Measurements from ENCODE around the gene APOA4. TPM values are rescaled to one million over a fixed set of nuclear protein-coding genes. Genes with fewer than 3 reads are reported as not detected.
"Not testable (repeated sequence)": the region's sequence is repeated elsewhere in the genome, so short reads cannot be mapped to it uniquely, and the experiment has no call there.

The APOA4 gene
- total RNA-seq, 4 donors from 2014 or later = 0.26 to 0.40 TPM; not detected in 2

DNA sequence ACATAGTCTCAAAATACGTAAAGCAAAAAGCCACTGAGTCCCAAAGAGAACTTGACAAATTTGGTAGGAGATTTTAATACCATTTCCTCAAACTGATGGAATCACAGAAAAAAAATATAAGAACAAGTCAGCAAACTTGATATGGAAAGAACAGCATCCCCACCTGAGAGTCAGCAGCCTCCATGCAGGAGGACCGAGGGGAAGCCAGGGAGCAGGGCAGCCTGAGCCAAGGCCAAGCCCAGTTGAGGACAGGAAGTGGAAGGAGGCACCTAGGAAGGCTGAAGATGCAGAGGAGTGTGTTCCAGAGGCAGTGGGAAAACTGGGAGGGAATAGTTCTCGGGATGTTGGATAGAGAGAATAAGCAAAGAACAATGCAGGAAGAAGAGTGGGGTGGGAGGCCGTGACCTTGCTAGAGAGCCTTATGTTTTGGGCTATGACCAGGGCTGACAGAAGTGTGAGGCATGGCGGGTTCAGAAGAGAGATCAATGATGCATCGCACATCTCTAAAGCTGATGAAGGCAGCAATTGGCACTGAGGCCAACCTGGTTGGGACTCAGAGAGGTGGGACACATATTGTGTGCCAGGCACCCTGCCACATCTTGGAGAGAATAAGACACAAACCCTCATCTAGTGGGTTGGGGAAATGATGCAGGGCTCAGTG, 15.4 kb downstream of the APOA4 start:
- no peak overlapping the region for H3K27ac ChIP-seq (replicated peaks in 1 of 4)
- intact Hi-C loops (cut with DNase I) = no loop called here
- no peaks in the 10 kb centered on the region for H3K36me3 ChIP-seq
- WGBS = 95% methylated on average over 6 of the region's 6 CpGs
- no peak overlapping the region for H3K4me3 ChIP-seq
- no peak for TF ChIP-seq EP300 (IDR thresholded peaks at IDR 0.05)
- no peaks in the 10 kb centered on the region for H3K4me1 ChIP-seq
- H3K9me3 ChIP-seq = no peaks in the 10 kb centered on the region
- no peaks in the 10 kb centered on the region for H3K27me3 ChIP-seq
- DNase-seq (ENCODE audit: extremely low spot score) = no peak

DNA sequence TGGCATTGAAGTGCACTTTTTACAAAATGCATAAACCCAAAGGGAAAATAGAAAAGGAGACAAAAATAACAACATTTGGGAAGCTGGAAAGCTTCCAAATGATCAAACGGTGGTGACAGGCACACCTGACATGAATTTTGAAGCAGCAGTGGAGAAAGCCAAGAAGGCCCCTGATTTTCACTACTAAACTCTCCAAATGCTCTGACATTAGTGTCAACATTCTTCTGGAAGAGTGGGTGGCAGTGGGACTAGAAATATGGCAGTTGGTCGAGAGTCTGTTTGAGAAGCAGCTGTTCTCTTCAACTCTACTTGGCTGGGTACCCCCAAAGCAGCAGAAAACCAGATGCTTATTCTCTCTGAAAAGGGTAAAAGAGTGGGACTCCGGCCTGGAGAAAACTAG, 19.1 kb downstream of the APOA4 start:
- H3K4me3 ChIP-seq = no peak overlapping the region
- no peak for DNase-seq (ENCODE audit: extremely low spot score)
- intact Hi-C loops (cut with DNase I) = no loop called here
- TF ChIP-seq, protein P1, sequence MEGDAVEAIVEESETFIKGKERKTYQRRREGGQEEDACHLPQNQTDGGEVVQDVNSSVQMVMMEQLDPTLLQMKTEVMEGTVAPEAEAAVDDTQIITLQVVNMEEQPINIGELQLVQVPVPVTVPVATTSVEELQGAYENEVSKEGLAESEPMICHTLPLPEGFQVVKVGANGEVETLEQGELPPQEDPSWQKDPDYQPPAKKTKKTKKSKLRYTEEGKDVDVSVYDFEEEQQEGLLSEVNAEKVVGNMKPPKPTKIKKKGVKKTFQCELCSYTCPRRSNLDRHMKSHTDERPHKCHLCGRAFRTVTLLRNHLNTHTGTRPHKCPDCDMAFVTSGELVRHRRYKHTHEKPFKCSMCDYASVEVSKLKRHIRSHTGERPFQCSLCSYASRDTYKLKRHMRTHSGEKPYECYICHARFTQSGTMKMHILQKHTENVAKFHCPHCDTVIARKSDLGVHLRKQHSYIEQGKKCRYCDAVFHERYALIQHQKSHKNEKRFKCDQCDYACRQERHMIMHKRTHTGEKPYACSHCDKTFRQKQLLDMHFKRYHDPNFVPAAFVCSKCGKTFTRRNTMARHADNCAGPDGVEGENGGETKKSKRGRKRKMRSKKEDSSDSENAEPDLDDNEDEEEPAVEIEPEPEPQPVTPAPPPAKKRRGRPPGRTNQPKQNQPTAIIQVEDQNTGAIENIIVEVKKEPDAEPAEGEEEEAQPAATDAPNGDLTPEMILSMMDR (IDR thresholded peaks at IDR 0.05) = no peak
- TF ChIP-seq POLR2A (IDR thresholded peaks at IDR 0.05; ENCODE audit: low read depth) (no peak), POLR2AphosphoS5 (IDR thresholded peaks at IDR 0.05) (no peak), EP300 (IDR thresholded peaks at IDR 0.05) (no peak)
- no peaks in the 10 kb centered on the region for H3K4me1 ChIP-seq
- no peaks in the 10 kb centered on the region for H3K36me3 ChIP-seq
- H3K27me3 ChIP-seq = no peaks in the 10 kb centered on the region
- 62% methylated on average over 3 of the region's 3 CpGs for WGBS
- no peaks in the 10 kb centered on the region for H3K9me3 ChIP-seq
- no peak overlapping the region for H3K27ac ChIP-seq (replicated peaks in 1 of 4)

DNA sequence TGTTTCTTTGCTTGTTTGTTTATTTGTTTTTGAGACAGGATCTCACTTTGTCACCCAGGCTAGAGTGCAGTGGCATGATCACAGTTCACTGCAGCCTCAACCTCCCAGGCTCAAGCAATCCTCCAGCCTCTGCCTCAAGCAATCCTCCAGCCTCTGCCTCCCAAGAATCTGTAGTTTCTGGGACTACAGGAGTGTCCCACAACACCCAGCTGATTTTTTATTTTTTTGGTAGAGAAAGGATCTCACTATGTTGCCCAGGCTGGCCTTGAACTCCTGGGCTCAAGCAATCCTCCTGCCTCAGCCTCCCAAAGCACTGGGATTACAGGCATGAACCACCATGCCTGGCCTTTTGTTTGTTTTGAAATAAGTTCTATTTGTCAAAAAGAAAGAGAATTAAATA, 21.4 kb downstream of the APOA4 start:
- H3K4me3 ChIP-seq; DNase-seq (ENCODE audit: extremely low spot score); intact Hi-C loops (cut with DNase I); H3K27me3 ChIP-seq; H3K4me1 ChIP-seq; H3K9me3 ChIP-seq; H3K27ac ChIP-seq (replicated peaks in 1 of 4); H3K36me3 ChIP-seq: not testable (repeated sequence)

DNA sequence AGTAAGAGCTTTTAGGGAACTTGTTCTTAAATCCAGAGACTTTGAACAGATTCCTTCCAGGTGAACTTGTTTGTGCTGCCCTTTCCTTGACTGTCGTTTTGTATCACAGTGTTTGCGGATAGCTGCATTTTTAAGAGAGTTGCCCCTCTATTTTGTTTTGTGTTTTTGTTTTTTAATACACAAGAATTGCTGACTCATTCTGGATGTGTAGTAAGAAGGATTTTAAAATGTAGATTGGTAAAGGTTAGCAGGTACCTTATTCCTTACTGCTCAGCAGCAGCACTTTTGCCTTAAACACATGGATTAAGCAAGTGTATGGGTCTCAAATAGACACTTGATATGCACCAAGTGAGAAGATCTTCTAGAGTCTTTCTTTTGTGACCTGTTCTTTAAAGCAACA, 22.5 kb downstream of the APOA4 start:
- Histone ChIP-seq H3K36me3 (no peaks in the 10 kb centered on the region), H3K4me1 (no peaks in the 10 kb centered on the region), H3K27ac (replicated peaks in 1 of 4) (no peak overlapping the region), H3K27me3 (no peaks in the 10 kb centered on the region), H3K4me3 (no peak overlapping the region), H3K9me3 (no peaks in the 10 kb centered on the region)
- intact Hi-C loops (cut with DNase I) = no loop called here
- DNase-seq (ENCODE audit: extremely low spot score) = no peak
- TF ChIP-seq, protein P1 (IDR thresholded peaks at IDR 0.05) = no peak
- TF ChIP-seq POLR2A (IDR thresholded peaks at IDR 0.05; ENCODE audit: low read depth) (no peak), POLR2AphosphoS5 (IDR thresholded peaks at IDR 0.05) (no peak), EP300 (IDR thresholded peaks at IDR 0.05) (no peak)
- WGBS = 100% methylated on average over 2 of the region's 2 CpGs

DNA sequence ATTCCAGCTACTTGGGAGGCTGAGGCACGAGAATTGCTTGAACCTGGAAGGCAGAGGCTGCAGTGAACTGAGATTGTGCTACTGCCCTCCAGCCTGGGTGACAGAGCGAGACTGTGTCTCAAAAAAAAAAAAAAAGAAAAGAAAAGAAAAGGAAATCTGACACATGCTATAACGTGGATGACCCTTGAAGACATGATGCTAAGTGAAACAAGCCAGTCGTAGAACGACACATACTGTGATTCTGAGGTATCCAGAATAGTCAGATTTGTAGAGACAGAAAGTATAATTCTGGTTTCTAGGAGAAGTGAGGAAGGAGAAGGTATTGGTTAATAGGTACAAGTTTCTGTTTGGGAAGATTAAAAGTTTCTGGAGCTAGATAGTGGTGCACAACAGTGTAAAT, 24.7 kb downstream of the APOA4 start:
- TF ChIP-seq EP300 (IDR thresholded peaks at IDR 0.05) (no peak), POLR2A (IDR thresholded peaks at IDR 0.05; ENCODE audit: low read depth) (no peak), POLR2AphosphoS5 (IDR thresholded peaks at IDR 0.05) (no peak)
- TF ChIP-seq, protein P1 (IDR thresholded peaks at IDR 0.05) = no peak
- Histone ChIP-seq H3K27ac (replicated peaks in 1 of 4) (no peak overlapping the region), H3K9me3 (no peaks in the 10 kb centered on the region), H3K36me3 (no peaks in the 10 kb centered on the region), H3K4me3 (no peak overlapping the region), H3K4me1 (no peaks in the 10 kb centered on the region), H3K27me3 (no peaks in the 10 kb centered on the region)
- intact Hi-C loops (cut with DNase I) = no loop called here
- DNase-seq (ENCODE audit: extremely low spot score) = no peak
- 86% methylated on average over 5 of the region's 5 CpGs for WGBS

DNA sequence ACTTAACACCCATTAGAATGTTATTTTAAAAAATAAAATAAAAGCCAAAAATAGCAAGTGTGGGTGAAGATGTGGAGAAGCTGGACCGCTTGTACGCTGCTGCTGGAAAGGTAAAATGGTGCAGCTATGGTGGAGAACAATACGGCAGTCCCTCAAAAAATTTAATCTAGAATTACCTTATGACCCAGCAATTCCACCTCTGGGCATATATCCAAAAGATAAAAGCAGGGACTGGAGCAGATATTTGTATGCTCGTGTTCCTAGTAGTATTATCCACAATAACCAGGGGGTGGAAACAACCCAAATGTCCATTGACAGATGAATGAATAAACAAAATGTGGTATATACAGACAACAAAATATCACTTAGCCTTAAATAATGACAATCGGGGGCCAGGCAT, 25.3 kb downstream of the APOA4 start:
- TF ChIP-seq, protein P1 (IDR thresholded peaks at IDR 0.05) = no peak
- no peak for TF ChIP-seq POLR2AphosphoS5 (IDR thresholded peaks at IDR 0.05)
- TF ChIP-seq EP300 (IDR thresholded peaks at IDR 0.05) = no peak
- TF ChIP-seq POLR2A (IDR thresholded peaks at IDR 0.05; ENCODE audit: low read depth) = no peak
- H3K4me1 ChIP-seq = no peaks in the 10 kb centered on the region
- DNase-seq (ENCODE audit: extremely low spot score) = no peak
- no peaks in the 10 kb centered on the region for H3K9me3 ChIP-seq
- H3K36me3 ChIP-seq = no peaks in the 10 kb centered on the region
- no peak overlapping the region for H3K4me3 ChIP-seq
- H3K27ac ChIP-seq (replicated peaks in 1 of 4) = no peak overlapping the region
- WGBS = 91% methylated on average over 5 of the region's 5 CpGs
- no peaks in the 10 kb centered on the region for H3K27me3 ChIP-seq
- intact Hi-C loops (cut with DNase I) = no loop called here
